H9 (cell line): ENCODE results near the gene PLAC9. TPM values are rescaled to one million over a fixed set of nuclear protein-coding genes. Genes with fewer than 3 reads are reported as not detected.
A peak's percentile ranks its signal among the peaks of the same experiment; 100 is the strongest.

Experiments used
- DNase-seq: peaks from one replicate; pipeline ENCODE4 v3.0.0-alpha.2; 2017
- H2AFZ ChIP-seq: one replicate; pipeline ENCODE4 v1.6.1; 2013; ENCODE audit warnings: mild to moderate bottlenecking, low read length, control low read depth, moderate library complexity
- H2AK5ac ChIP-seq: 2 replicates; pipeline ENCODE4 v1.6.1; 2013; ENCODE audit warnings: low read length, control low read depth, mixed read lengths; ENCODE audit not compliant: insufficient read length
- H2BK120ac ChIP-seq: one replicate; pipeline ENCODE4 v1.6.1; 2013; ENCODE audit warnings: low read depth, mild to moderate bottlenecking, low read length, control low read depth, inconsistent platforms; ENCODE audit not compliant: poor library complexity, severe bottlenecking
- H2BK12ac ChIP-seq: 2 replicates; pipeline ENCODE4 v1.6.1; 2013; ENCODE audit warnings: low read length, control low read depth, mixed read lengths, low read depth; ENCODE audit not compliant: insufficient read length
- H2BK15ac ChIP-seq: 2 replicates; pipeline ENCODE4 v1.6.1; 2013; ENCODE audit warnings: low read depth, low read length, control low read depth
- H2BK20ac ChIP-seq: one replicate; pipeline ENCODE4 v1.6.1; 2013; ENCODE audit warnings: low read depth, mild to moderate bottlenecking, low read length, control low read depth, inconsistent platforms; ENCODE audit not compliant: poor library complexity, severe bottlenecking
- H2BK5ac ChIP-seq: 2 replicates; pipeline ENCODE4 v1.6.1; 2013; ENCODE audit warnings: low read length, control low read depth, mixed read lengths; ENCODE audit not compliant: insufficient read length
- H3K14ac ChIP-seq: 2 replicates; pipeline ENCODE4 v1.6.1; 2013; ENCODE audit warnings: low read length, control low read depth; ENCODE audit not compliant: insufficient read depth
- H3K18ac ChIP-seq: 2 replicates; pipeline ENCODE4 v1.6.1; 2013; ENCODE audit warnings: low read depth, mild to moderate bottlenecking, mixed read lengths, low read length, control low read depth; ENCODE audit not compliant: insufficient read length
- H3K23ac ChIP-seq: 2 replicates; pipeline ENCODE4 v1.6.1; 2013; ENCODE audit warnings: low read length, control low read depth, mixed read lengths, low read depth; ENCODE audit not compliant: insufficient read length
- H3K23me2 ChIP-seq: 2 replicates; pipeline ENCODE4 v1.6.1; 2013; ENCODE audit warnings: low read depth, mild to moderate bottlenecking, mixed read lengths, low read length, control low read depth; ENCODE audit not compliant: insufficient read length, poor library complexity, severe bottlenecking
- H3K27ac ChIP-seq: 2 replicates; pipeline ENCODE4 v1.5.1; 2013; ENCODE audit warnings: low read length, control low read depth, mixed read lengths, low read depth; ENCODE audit not compliant: insufficient read length
- H3K27me3 ChIP-seq: 2 replicates; pipeline ENCODE4 v1.6.1; 2013; ENCODE audit warnings: low read length, control low read depth, inconsistent platforms; ENCODE audit not compliant: insufficient read depth
- H3K4ac ChIP-seq: 2 replicates; pipeline ENCODE4 v1.6.1; 2013; ENCODE audit warnings: low read depth, mild to moderate bottlenecking, control low read depth, inconsistent platforms, low read length, moderate library complexity
- H3K4me1 ChIP-seq: 2 replicates; pipeline ENCODE4 v1.6.1; 2013; ENCODE audit warnings: low read length, control low read depth, inconsistent platforms; ENCODE audit not compliant: insufficient read depth
- H3K4me2 ChIP-seq: 2 replicates; pipeline ENCODE4 v1.6.1; 2013; ENCODE audit warnings: low read length, control low read depth, mixed read lengths; ENCODE audit not compliant: insufficient read length, insufficient read depth
- H3K56ac ChIP-seq: 2 replicates; pipeline ENCODE4 v1.6.1; 2013; ENCODE audit warnings: low read depth, mild to moderate bottlenecking, mixed read lengths, low read length, control low read depth; ENCODE audit not compliant: insufficient read length
- H3K79me1 ChIP-seq: 2 replicates; pipeline ENCODE4 v1.6.1; 2013; ENCODE audit warnings: low read depth, mild to moderate bottlenecking, moderate library complexity, low read length, control low read depth, inconsistent platforms; ENCODE audit not compliant: insufficient read depth, poor library complexity, severe bottlenecking
- H3K79me2 ChIP-seq: 2 replicates; pipeline ENCODE4 v1.6.1; 2013; ENCODE audit warnings: low read length, control low read depth, inconsistent platforms; ENCODE audit not compliant: insufficient read depth
- H3K9ac ChIP-seq: 2 replicates; pipeline ENCODE4 v1.6.1; 2013; ENCODE audit warnings: low read length, control low read depth, mixed read lengths; ENCODE audit not compliant: insufficient read length; ENCODE audit errors: extremely low read depth
- H3K9me3 ChIP-seq: one replicate; pipeline ENCODE4 v1.6.1; 2013; ENCODE audit warnings: low read depth, low read length, inconsistent platforms; ENCODE audit not compliant: control insufficient read depth
- H3T11ph ChIP-seq: one replicate; pipeline ENCODE4 v1.6.1; 2013; ENCODE audit warnings: mild to moderate bottlenecking, low read length, control low read depth, inconsistent platforms
- H4K20me1 ChIP-seq: one replicate; pipeline ENCODE4 v1.6.1; 2013; ENCODE audit not compliant: control insufficient read depth, insufficient read length, insufficient read depth
- H4K5ac ChIP-seq: 2 replicates; pipeline ENCODE4 v1.6.1; 2013; ENCODE audit warnings: low read depth, mild to moderate bottlenecking, mixed read lengths, low read length, control low read depth; ENCODE audit not compliant: insufficient read length
- H4K8ac ChIP-seq: replicated peaks from 2 replicates; pipeline ENCODE4 v1.6.1; 2013; ENCODE audit warnings: low read length, control low read depth, mixed read lengths, low read depth; ENCODE audit not compliant: insufficient read length
- H4K91ac ChIP-seq: 2 replicates; pipeline ENCODE4 v1.6.1; 2013; ENCODE audit warnings: low read depth, mild to moderate bottlenecking, moderate library complexity, mixed read lengths, low read length, control low read depth; ENCODE audit not compliant: insufficient read length
- H3K27ac Mint-ChIP-seq, 3 experiments: 2 replicates in 2 of 3; 3 replicates in 1 of 3; pipeline ENCODE4 v1.8.0; 2020 to 2021; ENCODE audit warnings: mixed read lengths in 3 of 3, mild to moderate bottlenecking in 1 of 3, moderate library complexity in 1 of 3
- H3K27me3 Mint-ChIP-seq: 2 replicates; pipeline ENCODE4 v1.8.0; 2021; ENCODE audit warnings: low read depth, mild to moderate bottlenecking, moderate library complexity, mixed read lengths
- H3K36me3 Mint-ChIP-seq, 3 experiments: 2 replicates in 2 of 3; 3 replicates in 1 of 3; pipeline ENCODE4 v1.8.0; 2020 to 2021; ENCODE audit warnings: low read depth in 3 of 3, mixed read lengths in 3 of 3; ENCODE audit not compliant: insufficient read depth in 1 of 3
- H3K4me1 Mint-ChIP-seq, 2 experiments: 2 replicates each; pipeline ENCODE4 v1.8.0; 2020; ENCODE audit warnings: mixed read lengths in 2 of 2
- H3K4me3 Mint-ChIP-seq, 2 experiments: 2 replicates in 1 of 2; 3 replicates in 1 of 2; pipeline ENCODE4 v1.8.0; 2020 to 2021; ENCODE audit warnings: mild to moderate bottlenecking in 2 of 2, mixed read lengths in 2 of 2, moderate library complexity in 1 of 2
- H3K9me3 Mint-ChIP-seq, 2 experiments: 2 replicates in 1 of 2; 3 replicates in 1 of 2; pipeline ENCODE4 v1.8.0; 2020; ENCODE audit warnings: mild to moderate bottlenecking in 2 of 2, mixed read lengths in 2 of 2, moderate library complexity in 1 of 2
- WGBS: extraction: QIAGEN DNeasy Blood & Tissue Kit; methylation state at CpG from one replicate; pipeline ENCODE4 v1.1.7; 2013; ENCODE audit warnings: missing lambda C conversion rate, low lambda C conversion rate, mixed read lengths; ENCODE audit not compliant: insufficient read length; ENCODE audit errors: extremely low coverage; 5-methylcytosine and 5-hydroxymethylcytosine counted together
- total RNA-seq: library from RNA; stranded (reverse); gene quantifications from 2 replicates; pipeline ENCODE4 v1.2.1, GENCODE V29; 2021
- TF ChIP-seq, protein P1 (sequence below): fragments of 200-600 bp; sonication (generic); conservative IDR thresholded peaks from 3 replicates; pipeline ENCODE4 v1.8.0; 2021; ENCODE audit warnings: antibody characterized with exemption, mild to moderate bottlenecking

PLAC9 gene
- total RNA-seq, 1 experiment from 2014 or later, result 4.3 TPM

DNA sequence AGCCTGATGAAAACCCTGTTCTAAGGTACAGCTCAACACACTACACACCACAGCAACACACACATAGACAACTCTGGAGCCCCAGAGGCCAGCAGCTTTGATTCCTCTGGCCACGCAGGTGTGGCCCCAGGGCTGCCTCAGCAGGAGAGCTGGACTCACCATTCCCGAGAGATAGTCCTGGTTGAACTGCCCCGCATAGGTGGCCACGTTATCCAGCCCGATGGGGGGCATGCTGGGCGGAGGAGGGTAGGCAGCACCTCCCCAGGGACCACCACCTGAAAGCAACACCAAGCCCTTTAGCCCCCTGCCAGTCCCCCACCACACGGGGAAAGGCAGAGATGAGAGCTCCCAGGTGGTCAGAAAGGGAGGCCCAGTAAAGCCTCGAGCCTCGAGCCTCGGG is 38.1 kb downstream of the PLAC9 start:
- Mint-ChIP-seq H3K4me1 (peaks cover 24 to 33% of the 10 kb centered on the region in 2 experiments), H3K27me3 (no peaks in the 10 kb centered on the region), H3K4me3 (no peak overlapping the region), H3K36me3 (peaks cover 0 to 9% (median 5%) of the 10 kb centered on the region in 3 experiments; a peak in 2 of 7 replicates), H3K27ac (peak overlapping the region in 1 of 3 experiments; percentile 27; a peak in 3 of 7 replicates), H3K9me3 (no peaks in the 10 kb centered on the region)
- no peak overlapping the region for H4K91ac ChIP-seq
- H3K14ac ChIP-seq, result no peak overlapping the region
- no peak overlapping the region for H2BK12ac ChIP-seq
- H2BK5ac ChIP-seq, result no peak overlapping the region
- H4K20me1 ChIP-seq, result no peaks in the 10 kb centered on the region
- no peak overlapping the region for H3K56ac ChIP-seq
- H3K23me2 ChIP-seq, result no peaks in the 10 kb centered on the region
- H3K79me2 ChIP-seq, result no peaks in the 10 kb centered on the region; the same call in 1 of the 2 replicates
- no peak overlapping the region for H2AFZ ChIP-seq
- H3K4ac ChIP-seq, result no peak overlapping the region
- TF ChIP-seq, protein P1, sequence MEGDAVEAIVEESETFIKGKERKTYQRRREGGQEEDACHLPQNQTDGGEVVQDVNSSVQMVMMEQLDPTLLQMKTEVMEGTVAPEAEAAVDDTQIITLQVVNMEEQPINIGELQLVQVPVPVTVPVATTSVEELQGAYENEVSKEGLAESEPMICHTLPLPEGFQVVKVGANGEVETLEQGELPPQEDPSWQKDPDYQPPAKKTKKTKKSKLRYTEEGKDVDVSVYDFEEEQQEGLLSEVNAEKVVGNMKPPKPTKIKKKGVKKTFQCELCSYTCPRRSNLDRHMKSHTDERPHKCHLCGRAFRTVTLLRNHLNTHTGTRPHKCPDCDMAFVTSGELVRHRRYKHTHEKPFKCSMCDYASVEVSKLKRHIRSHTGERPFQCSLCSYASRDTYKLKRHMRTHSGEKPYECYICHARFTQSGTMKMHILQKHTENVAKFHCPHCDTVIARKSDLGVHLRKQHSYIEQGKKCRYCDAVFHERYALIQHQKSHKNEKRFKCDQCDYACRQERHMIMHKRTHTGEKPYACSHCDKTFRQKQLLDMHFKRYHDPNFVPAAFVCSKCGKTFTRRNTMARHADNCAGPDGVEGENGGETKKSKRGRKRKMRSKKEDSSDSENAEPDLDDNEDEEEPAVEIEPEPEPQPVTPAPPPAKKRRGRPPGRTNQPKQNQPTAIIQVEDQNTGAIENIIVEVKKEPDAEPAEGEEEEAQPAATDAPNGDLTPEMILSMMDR, result no peak
- H2BK20ac ChIP-seq, result no peak overlapping the region
- no peak overlapping the region for H3K9ac ChIP-seq
- H3K27ac ChIP-seq, result no peak overlapping the region
- H2AK5ac ChIP-seq, result no peak overlapping the region
- no peaks in the 10 kb centered on the region; the same call in 1 of the 2 replicates for H3K4me1 ChIP-seq
- no peak overlapping the region for H3T11ph ChIP-seq
- H3K4me2 ChIP-seq, result no peak overlapping the region
- no peaks in the 10 kb centered on the region for H3K79me1 ChIP-seq
- H3K23ac ChIP-seq, result no peak overlapping the region
- H4K5ac ChIP-seq, result no peak overlapping the region
- DNase-seq, result no peak
- H3K18ac ChIP-seq, result no peak overlapping the region
- no peaks in the 10 kb centered on the region for H3K9me3 ChIP-seq
- no CpG with 5 or more reads among the region's 10 CpGs for WGBS
- no peak overlapping the region for H2BK120ac ChIP-seq
- no peak overlapping the region for H2BK15ac ChIP-seq
- H4K8ac ChIP-seq, result no peak overlapping the region
- no peaks in the 10 kb centered on the region for H3K27me3 ChIP-seq
